GM21529 (cell line): ENCODE data around the gene MITF.

Experiments
- ATAC-seq: cut with Tn5 transposase; IDR thresholded peaks from one replicate; pipeline ENCODE4 v1.9.1; 2021; ENCODE audit not compliant: unreplicated experiment

Gene MITF

GRCh38 chr3:69739204-69740102 lies at the start of gene MITF:
Gene MITF (plus strand): TSS chr3:69739464. CDS start chr3:69739598, 134 bp downstream.
- peak; percentile 100 for ATAC-seq

DNA sequence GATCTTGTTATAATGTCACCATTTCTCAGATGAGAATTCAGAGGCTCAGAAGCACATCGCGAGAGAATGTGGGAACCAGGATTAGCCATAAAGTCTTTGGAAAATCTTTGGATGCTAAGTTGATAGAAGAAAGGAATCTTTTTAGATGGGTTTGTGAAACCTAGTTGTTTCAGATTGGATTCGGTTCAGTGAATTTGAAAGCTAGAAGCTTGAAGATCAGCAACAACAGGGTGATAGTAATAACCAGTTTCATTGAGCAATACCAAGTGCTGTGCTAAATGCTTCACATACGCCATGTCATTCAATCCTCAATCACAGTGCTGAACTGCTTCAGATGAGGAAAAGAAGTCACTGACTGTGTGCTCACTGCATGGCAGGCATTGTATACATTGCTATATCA lies 47.4 kb upstream of the MITF start:
- ATAC-seq = no peak

DNA sequence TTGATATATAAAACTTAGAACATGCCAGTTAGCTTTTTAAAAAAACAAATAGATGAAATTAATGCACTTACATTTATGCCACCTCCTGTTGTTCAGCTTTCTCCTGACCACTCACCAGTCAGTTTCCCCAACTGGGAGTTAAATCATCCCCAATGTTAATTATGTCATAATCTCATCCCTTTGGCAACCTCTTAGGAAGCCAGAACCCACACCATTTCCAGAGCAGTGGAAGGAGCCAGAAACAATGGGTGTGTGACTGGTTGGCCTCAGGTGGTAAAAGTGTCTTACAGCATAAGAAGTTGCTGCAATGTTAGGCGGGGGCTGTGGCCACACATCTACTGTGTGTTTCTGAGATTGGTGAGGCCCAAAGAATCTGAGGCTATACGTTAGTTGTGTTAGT lies 46.5 kb upstream of the MITF start:
- ATAC-seq = no peak

DNA sequence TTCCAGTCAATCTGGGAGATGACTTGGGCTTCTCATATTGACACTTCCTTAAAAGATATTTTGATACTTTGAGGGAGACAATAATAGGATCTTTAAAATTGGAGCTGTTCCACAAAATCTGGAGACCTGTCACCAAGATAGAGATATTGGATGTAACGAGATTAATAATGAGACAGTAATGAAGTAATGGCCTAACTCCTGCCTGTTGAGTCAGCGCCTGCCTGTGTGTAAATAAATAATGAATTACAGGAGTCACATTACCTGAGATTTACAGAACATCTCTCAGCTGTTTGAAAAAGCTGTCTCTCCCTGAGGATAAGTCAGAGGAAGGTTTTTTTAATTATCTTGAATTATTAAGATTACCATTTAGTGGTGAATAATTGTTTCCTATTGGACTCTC lies 43.8 kb upstream of the MITF start:
- ATAC-seq = no peak

GRCh38 chr3:69695933-69696332 lies 43.3 kb upstream of the MITF start:
- no peak for ATAC-seq

DNA sequence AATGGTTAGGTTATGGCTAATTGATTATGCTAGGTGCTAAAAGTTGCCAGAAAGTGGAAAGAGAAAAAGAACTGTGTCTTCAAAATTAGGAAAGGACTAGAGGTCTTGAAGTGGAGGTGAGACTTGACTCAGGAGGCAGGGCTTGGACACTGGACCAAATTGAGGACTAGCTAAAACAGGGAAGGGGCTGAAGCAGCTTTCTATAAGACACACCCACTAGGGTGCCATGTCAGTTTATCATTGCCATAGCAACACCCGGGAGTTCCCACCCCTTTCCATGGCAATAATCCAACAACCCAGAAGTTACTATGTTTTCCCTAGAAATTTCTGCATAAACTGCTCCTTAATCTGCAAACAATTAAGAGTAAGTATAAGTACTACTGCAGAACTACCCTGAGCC lies 42.9 kb upstream of the MITF start:
- no peak for ATAC-seq

DNA sequence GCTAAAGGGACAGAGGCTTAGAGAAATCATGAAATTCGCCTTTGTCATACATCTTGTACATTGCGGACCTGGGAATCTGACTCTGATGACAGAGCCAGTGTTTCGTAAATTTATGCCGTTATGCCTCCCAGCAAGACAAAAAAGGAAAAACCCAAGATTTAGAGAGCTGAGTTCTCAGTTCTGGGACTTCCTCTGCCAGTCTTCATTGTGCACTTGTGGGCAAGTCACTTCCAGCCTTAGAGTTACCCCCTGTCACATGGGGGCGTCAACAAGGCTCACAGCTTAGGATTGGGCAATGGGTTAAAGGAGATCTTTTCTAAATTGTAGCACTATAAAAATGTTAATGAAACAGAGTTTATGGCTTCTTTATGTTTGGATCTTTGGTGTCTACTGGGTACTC lies 41.9 kb upstream of the MITF start:
- no peak for ATAC-seq

DNA sequence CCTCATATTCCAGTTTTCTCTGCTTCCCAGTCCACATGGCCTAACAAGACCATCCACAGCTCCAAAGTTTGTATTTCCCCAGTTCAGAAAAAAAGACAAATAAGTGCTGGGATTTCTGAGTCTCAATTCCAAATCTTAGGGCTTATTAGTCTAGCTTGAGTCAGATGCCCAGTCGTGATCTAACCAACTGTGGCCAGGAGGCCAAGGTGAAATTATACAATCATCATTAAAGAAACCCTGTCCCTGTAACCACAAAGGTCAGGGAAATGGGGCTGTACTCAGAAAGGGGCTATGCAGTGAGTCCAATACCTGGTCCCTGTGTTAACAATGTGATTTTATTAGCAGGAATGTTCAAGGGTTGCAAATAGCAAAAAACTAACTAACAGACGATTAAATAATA lies 40.5 kb upstream of the MITF start:
- ATAC-seq = no peak

- ATAC-seq = no peak
These were observed 40.1 kb upstream of the MITF start for GRCh38 chr3:69699183-69699582.

GRCh38 chr3:69700949-69701348 lies 38.3 kb upstream of the MITF start:
- no peak for ATAC-seq

- ATAC-seq = no peak
These were observed 28.9 kb upstream of the MITF start for GRCh38 chr3:69710153-69710977.

DNA sequence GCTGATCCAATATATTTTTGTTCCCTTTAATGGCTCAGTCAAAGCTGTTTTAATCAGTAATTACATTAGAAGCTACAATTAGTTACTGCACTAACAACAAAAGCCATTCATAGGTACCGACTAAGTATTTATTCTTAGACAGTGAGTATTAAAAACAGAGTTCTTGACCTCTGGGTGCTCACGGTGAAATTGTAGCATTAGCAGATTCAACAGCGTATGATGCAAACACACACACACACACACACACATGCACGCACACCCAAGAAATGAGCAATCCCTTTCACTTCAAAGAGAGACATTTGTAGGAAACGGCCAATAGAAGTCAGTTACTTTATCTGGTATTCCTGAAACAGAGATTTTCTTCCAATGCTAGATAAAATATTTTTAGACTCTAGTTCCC lies 27.0 kb upstream of the MITF start:
- no peak for ATAC-seq

- no peak for ATAC-seq
These were observed 26.3 kb upstream of the MITF start for GRCh38 chr3:69712933-69713332.

DNA sequence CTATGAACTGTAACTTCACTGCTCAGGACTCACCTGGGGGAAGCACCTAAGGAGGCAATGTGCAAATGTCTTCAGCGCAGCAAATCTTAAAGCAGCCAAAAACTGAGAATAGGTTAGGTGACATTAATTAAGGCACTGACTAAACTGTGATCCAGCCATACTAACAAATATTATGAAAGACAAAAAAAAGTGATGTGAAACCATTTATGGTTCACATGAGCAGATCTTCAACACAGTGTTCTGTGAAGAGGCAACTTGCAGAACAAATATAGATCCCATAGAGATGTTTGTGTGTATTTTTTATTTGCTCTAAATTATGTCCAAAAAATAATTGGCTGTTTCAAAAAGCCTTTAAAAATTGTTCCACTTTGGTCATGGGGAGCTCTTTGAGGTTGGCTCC lies 24.1 kb upstream of the MITF start:
- ATAC-seq = no peak

GRCh38 chr3:69716119-69716518 lies 23.1 kb upstream of the MITF start:
- no peak for ATAC-seq

- ATAC-seq = no peak
These were observed 20.2 kb upstream of the MITF start for GRCh38 chr3:69718866-69719586.

DNA sequence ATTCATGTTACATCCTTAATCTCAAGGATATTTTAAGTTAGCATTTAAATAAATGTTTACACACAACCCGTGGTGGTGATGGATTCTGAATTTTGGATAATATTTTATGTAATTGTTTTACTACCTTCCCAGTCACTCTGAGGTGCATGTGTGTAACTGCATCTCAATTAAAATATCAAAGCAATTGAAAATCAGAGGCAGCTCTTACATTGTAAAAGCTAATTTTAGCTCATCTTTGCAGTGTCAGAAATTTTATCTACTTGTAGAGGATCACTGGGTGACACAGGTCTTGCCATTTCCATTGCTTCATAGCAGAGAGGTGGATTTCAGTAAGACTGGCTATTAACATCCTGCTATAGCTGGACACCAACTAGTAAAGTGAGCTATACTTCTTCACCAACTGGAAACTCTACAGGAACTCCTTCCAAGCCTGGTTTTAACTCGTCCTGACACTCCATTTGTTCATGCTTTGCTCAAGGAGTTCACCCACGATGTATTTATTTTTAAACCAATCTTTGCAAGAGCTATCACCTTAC lies 19.6 kb upstream of the MITF start:
- no peak for ATAC-seq

DNA sequence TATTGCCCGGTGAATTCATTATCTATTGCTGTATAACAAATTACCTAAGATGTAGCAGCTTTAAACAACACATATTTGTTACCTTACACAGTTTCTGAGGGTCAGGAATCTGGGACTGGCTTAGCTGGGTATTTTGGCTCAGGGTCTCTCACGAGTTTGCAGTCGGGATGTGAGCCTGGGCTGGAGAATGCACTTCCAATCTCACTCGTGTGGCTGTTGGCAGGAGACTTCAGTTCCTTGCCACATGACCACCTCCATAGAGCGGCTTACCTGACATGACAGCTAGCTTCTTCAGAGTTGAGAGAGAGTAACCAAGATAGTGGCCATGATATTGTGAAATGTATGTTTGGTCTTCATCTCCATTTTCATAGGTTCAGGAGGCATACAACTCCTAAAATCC lies 18.4 kb upstream of the MITF start:
- no peak for ATAC-seq

GRCh38 chr3:69723389-69723788 lies 15.9 kb upstream of the MITF start:
- ATAC-seq = no peak

GRCh38 chr3:69724722-69725435 lies 14.4 kb upstream of the MITF start:
- no peak for ATAC-seq
